Fibroblast of peridontal ligament (primary cell): ENCODE results near the gene RNF17.
"Not testable (repeated sequence)": the region's sequence is repeated elsewhere in the genome, so short reads cannot be mapped to it uniquely, and the experiment has no call there.

Experiments used
- DNase-seq: peaks from one replicate; pipeline ENCODE4 v3.0.0-alpha.2; 2010; ENCODE audit errors: extremely low read depth

Gene RNF17

GRCh38 chr13:24763596-24764275 is at the start of gene RNF17:
Gene RNF17, plus strand, starts transcription at chr13:24764169. Its CDS starts 35 bp downstream, at chr13:24764204.
- no peak for DNase-seq

GRCh38 chr13:24716011-24716410 is 48.0 kb upstream of the RNF17 start:
- DNase-seq, result no peak

- DNase-seq, result no peak
Measured at GRCh38 chr13:24716446-24716845, 47.5 kb upstream of the RNF17 start.

GRCh38 chr13:24717217-24717616 is 46.8 kb upstream of the RNF17 start:
- DNase-seq, result no peak

GRCh38 chr13:24718192-24718965 is 45.6 kb upstream of the RNF17 start:
- DNase-seq, result no peak

GRCh38 chr13:24719139-24719538 is 44.8 kb upstream of the RNF17 start:
- no peak for DNase-seq

GRCh38 chr13:24723206-24723605 is 40.8 kb upstream of the RNF17 start:
- DNase-seq, result no peak

GRCh38 chr13:24724714-24725113 is 39.3 kb upstream of the RNF17 start:
- DNase-seq, result no peak

GRCh38 chr13:24725379-24725778 is 38.6 kb upstream of the RNF17 start:
- no peak for DNase-seq

GRCh38 chr13:24727731-24728601 is 36.0 kb upstream of the RNF17 start:
- DNase-seq, result peak; percentile 87

GRCh38 chr13:24730873-24731567 is 32.9 kb upstream of the RNF17 start:
- not testable (repeated sequence) for DNase-seq

- no peak for DNase-seq
Measured at GRCh38 chr13:24734950-24735349, 29.0 kb upstream of the RNF17 start.

GRCh38 chr13:24737042-24737441 is 26.9 kb upstream of the RNF17 start:
- DNase-seq, result no peak

GRCh38 chr13:24738366-24738847 is 25.6 kb upstream of the RNF17 start:
- no peak for DNase-seq

- no peak for DNase-seq
Measured at GRCh38 chr13:24740014-24740890, 23.7 kb upstream of the RNF17 start.

- no peak for DNase-seq
Measured at GRCh38 chr13:24741016-24741662, 22.8 kb upstream of the RNF17 start.

- no peak for DNase-seq
Measured at GRCh38 chr13:24741791-24742190, 22.2 kb upstream of the RNF17 start.

GRCh38 chr13:24742294-24742693 is 21.7 kb upstream of the RNF17 start:
- no peak for DNase-seq

- DNase-seq, result no peak
Measured at GRCh38 chr13:24742977-24743376, 21.0 kb upstream of the RNF17 start.

GRCh38 chr13:24744247-24744646 is 19.7 kb upstream of the RNF17 start:
- no peak for DNase-seq
